Skin epidermis (tissue), 12 donors: Measurements from ENCODE around the gene DCDC2.
"Not testable (repeated sequence)": the region's sequence is repeated elsewhere in the genome, so short reads cannot be mapped to it uniquely, and the experiment has no call there.

Experiments
- H3K27ac ChIP-seq, 21 experiments: fragments of 200-600 bp; sonication (generic) in 11 of 21; one replicate each; pipeline ENCODE4 v1.5.0; 2020; ENCODE audit warnings: mild to moderate bottlenecking in 3 of 21, inconsistent platforms in 2 of 21, moderate library complexity in 2 of 21
- H3K4me3 ChIP-seq, 7 experiments: fragments of 200-600 bp; sonication (generic) in 2 of 7; one replicate each; pipeline ENCODE4 v1.5.0; 2020; ENCODE audit warnings: inconsistent platforms in 2 of 7, mild to moderate bottlenecking in 2 of 7, moderate library complexity in 1 of 7

The DCDC2 gene

GRCh38 chr6:24330137-24330732 is 27.6 kb downstream of the DCDC2 start:
- H3K27ac ChIP-seq = no peak overlapping the region
- H3K4me3 ChIP-seq = no peak overlapping the region

DNA sequence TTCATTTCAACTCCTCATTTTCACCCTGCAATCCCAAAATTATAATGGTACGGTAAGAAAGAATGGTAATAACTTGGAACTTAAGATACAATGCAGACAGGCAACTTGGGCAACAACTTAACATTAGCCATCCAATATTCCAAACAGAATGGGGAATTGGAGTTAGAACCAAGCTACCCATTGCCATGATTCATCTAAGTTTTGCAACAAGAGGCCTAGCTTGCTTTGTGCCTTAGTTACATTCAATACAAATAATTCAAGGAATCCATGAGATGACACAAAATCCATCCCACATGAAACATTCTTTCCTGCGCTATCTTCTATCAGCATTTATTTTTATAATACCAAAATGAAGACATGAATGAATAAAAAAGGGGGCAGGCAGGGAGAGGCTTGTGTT is 28.4 kb downstream of the DCDC2 start:
- Histone ChIP-seq H3K27ac (no peak overlapping the region), H3K4me3 (no peak overlapping the region)

DNA sequence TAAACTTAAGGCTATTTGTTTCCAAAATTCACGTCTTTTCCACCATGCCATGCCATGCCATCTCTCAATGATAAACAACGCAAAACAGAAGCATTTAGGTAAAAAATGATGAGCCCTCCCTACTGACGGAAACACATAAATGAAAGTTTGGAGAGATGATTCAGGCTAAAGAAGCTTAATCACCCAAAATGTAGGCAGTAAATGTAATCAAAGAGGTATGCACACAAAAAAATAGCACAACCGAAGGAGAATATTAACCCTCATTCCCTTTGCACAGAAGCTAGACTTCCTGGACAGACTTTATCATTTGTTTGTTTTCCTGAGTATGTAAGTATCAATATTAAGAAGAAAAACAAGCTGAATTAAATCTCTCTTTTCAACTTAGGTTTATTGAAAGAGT is 28.8 kb downstream of the DCDC2 start:
- no peak overlapping the region for H3K4me3 ChIP-seq
- no peak overlapping the region for H3K27ac ChIP-seq

DNA sequence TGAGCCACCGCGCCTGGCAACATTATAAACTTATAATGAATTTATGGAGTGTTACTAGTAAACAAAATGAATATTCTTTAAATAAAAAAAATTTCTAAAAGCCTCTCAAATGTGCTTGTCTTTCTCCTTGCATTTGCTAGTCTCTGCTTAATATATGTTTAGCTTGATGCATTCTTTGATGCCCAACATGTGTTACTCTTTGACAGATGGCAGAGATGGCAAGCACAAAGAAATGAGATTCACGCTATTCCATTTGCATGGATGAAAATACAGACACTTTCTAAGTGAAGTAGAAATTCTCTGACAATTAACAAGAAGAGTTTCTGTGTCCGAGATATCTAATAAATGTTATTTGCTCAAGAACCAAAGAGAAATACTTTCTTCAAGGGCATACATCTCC is 30.1 kb downstream of the DCDC2 start:
- no peak overlapping the region for H3K27ac ChIP-seq
- H3K4me3 ChIP-seq = no peak overlapping the region

- Histone ChIP-seq H3K27ac (no peak overlapping the region), H3K4me3 (no peak overlapping the region)
Measured at GRCh38 chr6:24325978-24326377, 31.9 kb downstream of the DCDC2 start.

GRCh38 chr6:24324617-24325016 is 33.2 kb downstream of the DCDC2 start:
- Histone ChIP-seq H3K4me3 (no peak overlapping the region), H3K27ac (no peak overlapping the region)

DNA sequence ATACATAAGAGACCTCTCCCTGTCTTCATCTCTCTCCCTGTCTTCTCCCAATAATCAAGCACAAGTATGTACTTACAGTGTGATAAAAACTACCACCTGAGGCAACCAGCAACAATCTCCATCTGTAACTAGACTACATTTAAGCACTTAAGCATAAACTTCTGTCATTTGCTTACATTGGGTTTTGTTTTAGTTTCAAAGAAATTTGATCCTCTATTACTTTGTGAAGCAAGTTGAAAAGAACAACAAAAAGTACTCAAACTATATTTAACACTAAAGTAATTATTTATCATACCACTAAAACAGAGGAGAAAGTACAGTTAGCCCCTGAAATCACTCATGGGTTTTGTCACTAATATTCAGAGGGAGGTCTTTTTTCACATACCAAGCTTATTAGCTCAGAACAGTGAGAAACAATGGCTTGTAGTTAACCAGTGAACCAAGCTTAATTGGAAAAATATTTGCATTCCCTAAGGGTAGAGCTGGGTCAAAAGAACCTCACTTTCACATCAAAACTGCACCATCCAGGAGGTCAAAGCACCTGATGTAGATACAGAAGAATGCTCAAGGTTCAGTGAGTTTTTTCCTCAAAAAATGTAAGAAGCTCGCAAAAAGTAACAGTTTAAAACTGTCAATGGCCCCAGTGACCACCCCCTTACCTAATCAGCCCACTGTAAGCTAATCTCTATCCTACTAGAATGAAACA is 34.1 kb downstream of the DCDC2 start:
- Histone ChIP-seq H3K4me3 (no peak overlapping the region), H3K27ac (no peak overlapping the region)

- H3K27ac ChIP-seq = no peak overlapping the region
- no peak overlapping the region for H3K4me3 ChIP-seq
Measured at GRCh38 chr6:24322924-24323323, 34.9 kb downstream of the DCDC2 start.

- H3K27ac ChIP-seq, H3K4me3 ChIP-seq: not testable (repeated sequence)
Measured at GRCh38 chr6:24322446-24322845, 35.4 kb downstream of the DCDC2 start.

- H3K27ac ChIP-seq = no peak overlapping the region
- no peak overlapping the region for H3K4me3 ChIP-seq
Measured at GRCh38 chr6:24321538-24322162, 36.2 kb downstream of the DCDC2 start.

DNA sequence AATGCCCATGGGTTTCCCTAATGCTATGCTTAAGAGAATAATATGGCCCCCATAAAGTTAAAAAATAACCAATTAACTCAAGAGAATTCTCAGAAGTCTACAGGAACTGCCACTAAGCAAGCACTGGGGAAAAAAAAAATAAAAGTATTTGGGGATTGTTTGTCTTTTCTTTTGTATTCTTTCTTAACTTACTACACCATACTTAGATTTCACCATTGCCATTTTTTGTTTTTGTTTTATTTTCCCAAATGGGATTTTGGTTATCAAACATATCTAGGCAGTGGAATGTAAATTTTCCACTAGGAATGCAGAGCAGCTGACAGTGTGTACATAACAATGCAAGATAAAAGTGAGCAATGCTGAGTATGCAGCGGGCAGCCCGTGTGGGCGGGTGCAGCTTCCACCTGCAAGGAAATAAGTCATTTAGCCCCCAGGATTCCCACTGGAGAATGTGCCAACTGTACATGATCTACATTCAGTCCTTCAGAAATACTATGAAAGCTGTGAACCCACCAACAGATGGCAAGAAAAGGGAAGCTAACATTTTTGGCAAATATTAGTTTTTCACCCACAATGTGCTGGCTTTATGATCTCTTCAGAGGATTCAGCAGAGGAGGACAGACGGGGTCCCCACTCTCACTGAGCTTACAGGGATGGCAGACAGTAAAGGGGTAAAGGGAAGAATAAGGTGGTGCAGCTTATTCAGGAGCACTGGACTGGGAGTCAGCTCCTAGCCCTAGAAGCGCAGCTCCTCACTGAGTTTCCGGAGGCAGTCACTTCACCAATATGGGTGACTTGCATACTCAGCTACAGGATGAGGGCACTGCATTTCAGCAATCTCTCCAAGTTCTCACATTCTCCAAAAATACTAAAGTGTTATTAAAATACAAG is 44.4 kb downstream of the DCDC2 start:
- H3K4me3 ChIP-seq = no peak overlapping the region
- no peak overlapping the region for H3K27ac ChIP-seq

DNA sequence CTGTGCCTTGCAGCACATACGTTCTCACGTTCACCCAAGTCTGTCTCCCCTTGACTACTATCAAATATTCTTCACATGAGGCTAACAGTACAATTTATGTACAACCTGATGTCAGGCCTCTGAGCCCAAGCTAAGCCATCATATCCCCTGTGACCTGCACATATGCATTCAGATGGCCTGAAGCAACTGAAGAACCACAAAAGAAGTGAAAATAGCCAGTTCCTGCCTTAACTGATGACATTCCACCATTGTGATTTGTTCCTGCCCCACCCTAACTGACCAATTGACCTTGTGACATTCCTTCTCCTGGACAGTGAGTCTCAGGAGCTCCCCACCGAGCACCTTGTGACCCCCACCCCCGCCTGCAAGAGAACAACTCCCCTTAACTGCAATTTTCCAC is 46.1 kb downstream of the DCDC2 start:
- H3K4me3 ChIP-seq = not testable (repeated sequence)

DNA sequence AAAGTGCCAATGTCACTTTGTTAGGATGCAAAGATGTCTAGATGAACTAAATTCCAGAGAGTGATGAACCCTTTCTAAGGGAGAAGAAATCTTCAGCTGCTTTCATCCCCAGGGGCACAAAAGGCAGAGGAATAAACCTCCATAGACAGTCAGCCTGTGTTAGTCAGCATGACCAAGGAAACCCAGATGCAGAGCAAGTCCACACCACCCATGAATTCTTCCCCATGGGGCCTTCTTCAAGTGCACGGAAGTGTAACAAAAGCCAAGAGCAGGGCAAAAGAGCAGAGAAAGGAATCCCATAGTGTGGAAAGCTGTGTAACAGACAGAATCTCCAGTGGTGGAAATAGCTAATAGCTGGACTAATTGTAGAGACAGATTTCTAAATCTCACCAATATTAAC is 50.0 kb downstream of the DCDC2 start:
- no peak overlapping the region for H3K27ac ChIP-seq
- H3K4me3 ChIP-seq = no peak overlapping the region

More for the DNA sequence above, 46.1 kb downstream of the DCDC2 start:
- not testable (repeated sequence) for H3K27ac ChIP-seq

GRCh38 chr6:24306936-24307335 is 50.9 kb downstream of the DCDC2 start:
- H3K27ac ChIP-seq = no peak overlapping the region
- H3K4me3 ChIP-seq = no peak overlapping the region

GRCh38 chr6:24306038-24306437 is 51.8 kb downstream of the DCDC2 start:
- Histone ChIP-seq H3K4me3 (no peak overlapping the region), H3K27ac (no peak overlapping the region)

GRCh38 chr6:24296944-24297343 is 60.9 kb downstream of the DCDC2 start:
- Histone ChIP-seq H3K27ac (no peak overlapping the region), H3K4me3 (no peak overlapping the region)

DNA sequence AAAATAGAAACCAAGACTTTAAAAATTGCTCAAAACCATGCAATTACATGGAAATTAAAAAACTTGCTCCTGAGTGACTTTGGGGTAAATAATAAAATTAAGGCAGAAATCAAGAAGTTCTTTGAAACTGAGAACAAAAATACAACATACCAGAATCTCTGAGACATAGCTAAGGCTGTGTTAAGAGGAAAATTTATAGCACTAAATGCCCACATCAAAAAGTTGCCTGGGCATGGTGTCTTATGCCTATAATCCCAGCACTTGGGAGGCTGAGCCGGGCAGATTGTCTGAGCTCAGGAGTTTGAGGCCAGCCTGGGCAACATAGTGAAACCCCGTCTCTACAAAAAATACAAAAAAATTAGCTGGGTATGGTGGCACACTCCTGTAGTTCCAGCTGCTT is 64.0 kb downstream of the DCDC2 start:
- not testable (repeated sequence) for H3K4me3 ChIP-seq

GRCh38 chr6:24287239-24287638 is 70.6 kb downstream of the DCDC2 start:
- Histone ChIP-seq H3K4me3 (no peak overlapping the region), H3K27ac (no peak overlapping the region)

More for the DNA sequence above, 64.0 kb downstream of the DCDC2 start:
- not testable (repeated sequence) for H3K27ac ChIP-seq

DNA sequence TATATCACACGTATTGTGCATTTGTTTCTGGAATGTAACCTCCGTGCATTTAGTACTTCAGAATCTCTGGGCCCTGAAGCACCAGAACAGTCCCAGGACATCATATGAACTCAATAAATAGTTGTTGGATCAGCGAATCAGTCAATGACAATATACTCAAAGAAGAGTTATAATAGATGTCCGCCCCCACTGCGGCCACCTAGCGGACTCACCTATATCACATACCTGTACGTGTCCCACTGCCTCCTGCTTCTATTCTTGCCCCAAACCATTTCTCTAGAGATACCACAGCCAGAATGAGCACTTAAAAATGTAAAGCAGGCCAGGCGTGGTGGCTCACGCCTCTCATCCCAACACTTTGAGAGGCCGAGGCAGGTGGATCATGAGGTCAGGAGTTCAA is 73.9 kb downstream of the DCDC2 start:
- Histone ChIP-seq H3K4me3 (no peak overlapping the region), H3K27ac (no peak overlapping the region)
